HCT116 (cell line): ENCODE data around the gene CEMIP2. TPM values are rescaled to one million over a fixed set of nuclear protein-coding genes. Genes with fewer than 3 reads are reported as not detected.

Source experiments
- ATAC-seq: fragments of 200-7000 bp; cut with Tn5 transposase; 2 replicates; pipeline ENCODE4 v1.9.1; 2020; ENCODE audit warnings: mild to moderate bottlenecking, moderate library complexity
- BruUV-seq: library from RNA; stranded (reverse); fragments of 400-500 nt; replicated peaks from 2 replicates; lab custom pipeline; 2021; lab: Mats Ljungman, UMichigan
- CTCF ChIA-PET: fragments of 300-600 bp; sonication (Branson Sonifier 250); formaldehyde crosslinking; loops from one replicate; lab custom pipeline; 2021; ENCODE audit warnings: antibody characterized with exemption; lab: Charles Lee
- POLR2A ChIA-PET: fragments of 300-600, 350-600 bp; sonication (Branson Sonifier 250); formaldehyde crosslinking; loops from one replicate; lab custom pipeline; 2021; ENCODE audit warnings: antibody characterized with exemption; lab: Charles Lee
- RAD21 ChIA-PET, 2 experiments: fragments of 300-600 bp; sonication (Branson Sonifier 250); formaldehyde crosslinking; loops; one replicate each; lab custom pipeline; 2023; ENCODE audit warnings: low total read pairs in 2 of 2; ENCODE audit not compliant: uncharacterized antibody in 2 of 2, unreplicated experiment in 2 of 2, low non-redundant PET in 1 of 2; lab: Charles Lee
- DNase-seq: peaks from one replicate; pipeline ENCODE4 v3.0.0-alpha.2; 2010; ENCODE audit warnings: low read depth, low spot score
- H2AFZ ChIP-seq: fragments of 200-600 bp; shearing (Covaris generic), sonication (generic); 2 replicates; pipeline ENCODE4 v1.6.1; 2017; ENCODE audit warnings: low read depth, mixed run types, mixed read lengths, antibody characterized with exemption, low read length; ENCODE audit not compliant: poor library complexity, severe bottlenecking
- H3K27ac ChIP-seq: 2 replicates; pipeline ENCODE4 v1.5.1; 2012; ENCODE audit warnings: low read depth, low read length
- H3K27me3 ChIP-seq: fragments of 200-600 bp; sonication (generic); 2 replicates; pipeline ENCODE4 v1.6.1; 2016; ENCODE audit warnings: mixed run types, low read length, mixed read lengths; ENCODE audit not compliant: insufficient read depth
- H3K36me3 ChIP-seq, 2 experiments: fragments of 200-500 bp in 1 of 2; fragments of 200-600 bp in 1 of 2; sonication (Bioruptor generic) in 1 of 2; sonication (generic) in 1 of 2; 2 replicates each; pipeline versions ENCODE4 v1.5.1 to v1.6.1; 2014 to 2016; ENCODE audit warnings: low read length in 2 of 2, inconsistent platforms in 1 of 2, mixed read lengths in 1 of 2, mixed run types in 1 of 2; ENCODE audit not compliant: insufficient read depth in 2 of 2, control insufficient read depth in 1 of 2
- H3K4me1 ChIP-seq, 2 experiments: fragments of 200-600 bp in 1 of 2; sonication (generic) in 1 of 2; 2 replicates each; pipeline versions ENCODE4 v1.5.1 to v1.6.1; 2012 to 2017; ENCODE audit warnings: low read length in 2 of 2, inconsistent platforms in 1 of 2, mild to moderate bottlenecking in 1 of 2, mixed read lengths in 1 of 2, mixed run types in 1 of 2, moderate library complexity in 1 of 2; ENCODE audit not compliant: insufficient read depth in 2 of 2, control insufficient read depth in 1 of 2
- H3K4me2 ChIP-seq: fragments of 200-600 bp; sonication (generic); 2 replicates; pipeline ENCODE4 v1.6.1; 2017; ENCODE audit warnings: mixed run types, low read length, mixed read lengths
- H3K4me3 ChIP-seq, 2 experiments: fragments of 200-600 bp in 1 of 2; sonication (generic) in 1 of 2; replicated peaks in 1 of 2; 2 replicates each; pipeline ENCODE4 v1.5.1; 2011 to 2016; ENCODE audit warnings: low read length in 2 of 2, control low read depth in 1 of 2, low read depth in 1 of 2, mild to moderate bottlenecking in 1 of 2, mixed read lengths in 1 of 2, mixed run types in 1 of 2
- H3K79me2 ChIP-seq: fragments of 200-600 bp; sonication (generic); 2 replicates; pipeline ENCODE4 v1.6.1; 2017; ENCODE audit warnings: mild to moderate bottlenecking, mixed run types, low read length, moderate library complexity, mixed read lengths; ENCODE audit not compliant: insufficient read depth
- H3K9ac ChIP-seq: fragments of 200-600 bp; sonication (generic); 2 replicates; pipeline ENCODE4 v1.6.1; 2016; ENCODE audit warnings: low read length, mixed read lengths
- H3K9me2 ChIP-seq: fragments of 200-600 bp; sonication (generic), shearing (Covaris generic); 2 replicates; pipeline ENCODE4 v1.6.1; 2017; ENCODE audit warnings: mixed run types, mild to moderate bottlenecking, moderate library complexity; ENCODE audit not compliant: insufficient read depth
- H3K9me3 ChIP-seq, 2 experiments: fragments of 200-500 bp in 1 of 2; fragments of 200-600 bp in 1 of 2; sonication (Bioruptor generic) in 1 of 2; sonication (generic) in 1 of 2; 2 replicates each; pipeline ENCODE4 v1.6.1; 2014 to 2017; ENCODE audit warnings: low read length in 2 of 2, mixed read lengths in 2 of 2, inconsistent platforms in 1 of 2, low read depth in 1 of 2, mild to moderate bottlenecking in 1 of 2, mixed run types in 1 of 2, moderate library complexity in 1 of 2; ENCODE audit not compliant: control insufficient read depth in 1 of 2, insufficient read depth in 1 of 2
- H4K20me1 ChIP-seq: fragments of 200-600 bp; sonication (generic), shearing (Covaris generic); 2 replicates; pipeline ENCODE4 v1.6.1; 2017; ENCODE audit warnings: mixed run types, mild to moderate bottlenecking, moderate library complexity; ENCODE audit not compliant: insufficient read depth
- CBX3 ChIP-seq: IDR thresholded peaks from 2 replicates; pipeline ENCODE4 v1.6.1; 2012; ENCODE audit warnings: low read depth
- EGR1 ChIP-seq: IDR thresholded peaks from 2 replicates; pipeline ENCODE4 v1.6.1; 2012; ENCODE audit warnings: low read depth
- ELF1 ChIP-seq: IDR thresholded peaks from 2 replicates; pipeline ENCODE4 v1.6.1; 2012; ENCODE audit warnings: low read depth, borderline replicate concordance
- EZH2 ChIP-seq: fragments of 200-600 bp; sonication (generic); IDR thresholded peaks from 2 replicates; pipeline ENCODE4 v1.6.1; 2017; ENCODE audit warnings: antibody characterized with exemption, mixed run types
- EZH2phosphoT487 ChIP-seq: fragments of 200-600 bp; IDR thresholded peaks from 2 replicates; pipeline ENCODE4 v1.6.1; 2018; ENCODE audit warnings: antibody characterized with exemption, borderline replicate concordance
- FOSL1 ChIP-seq: IDR thresholded peaks from 2 replicates; pipeline ENCODE4 v1.6.1; 2012; ENCODE audit warnings: low read depth
- JUND ChIP-seq: IDR thresholded peaks from 2 replicates; pipeline ENCODE4 v1.6.1; 2012
- POLR2A ChIP-seq: IDR thresholded peaks from 2 replicates; pipeline ENCODE4 v1.7.0; 2011; ENCODE audit warnings: borderline replicate concordance; ENCODE audit not compliant: insufficient read depth, insufficient read length; ENCODE audit errors: extremely low read depth
- RAD21 ChIP-seq: IDR thresholded peaks from 2 replicates; pipeline ENCODE4 v1.6.1; 2012; ENCODE audit warnings: low read depth, mild to moderate bottlenecking
- SIN3A ChIP-seq: IDR thresholded peaks from 2 replicates; pipeline ENCODE4 v1.6.1; 2012; ENCODE audit warnings: low read depth
- SP1 ChIP-seq: IDR thresholded peaks from 2 replicates; pipeline ENCODE4 v1.6.1; 2012; ENCODE audit warnings: low read depth
- SRF ChIP-seq: IDR thresholded peaks from 2 replicates; pipeline ENCODE4 v1.6.1; 2012; ENCODE audit warnings: low read depth
- YY1 ChIP-seq: IDR thresholded peaks from 2 replicates; pipeline ENCODE4 v1.6.1; 2011; ENCODE audit warnings: low read length, low read depth, moderate library complexity, mild to moderate bottlenecking; ENCODE audit not compliant: insufficient replicate concordance; ENCODE audit errors: extremely low read depth
- ZFX ChIP-seq: fragments of 450-650 bp; IDR thresholded peaks from 2 replicates; pipeline ENCODE4 v1.6.1; 2017
- ZNF274 ChIP-seq: fragments of 200-500 bp; sonication (Bioruptor generic); IDR thresholded peaks from 2 replicates; pipeline ENCODE4 v1.6.1; 2014; ENCODE audit warnings: mild to moderate bottlenecking, low read depth, low read length, inconsistent platforms
- intact Hi-C: fragments of 100-400 bp; cut with micrococcal nuclease; formaldehyde crosslinking; loops from 2 replicates; pipeline ENCODE4 v1.10.0; 2022
- total RNA-seq: library from RNA; stranded (reverse); gene quantifications from one replicate; pipeline ENCODE4 v1.2.1, GENCODE V29; 2021; ENCODE audit not compliant: unreplicated experiment
- TF ChIP-seq, protein P1 (sequence below): IDR thresholded peaks from 2 replicates; pipeline ENCODE4 v1.6.1; 2012
- TF ChIP-seq, protein P2 (sequence below), 3 experiments: fragments of 200-600 bp in 1 of 3; sonication (generic) in 1 of 3; IDR thresholded peaks in 2 of 3; conservative IDR thresholded peaks in 1 of 3; 2 replicates each; pipeline ENCODE4 v1.5.1; 2012 to 2017; ENCODE audit warnings: low read depth in 2 of 3, low read length in 2 of 3, antibody characterized with exemption in 1 of 3, borderline replicate concordance in 1 of 3, control low read depth in 1 of 3, mild to moderate bottlenecking in 1 of 3, mixed read lengths in 1 of 3, mixed run types in 1 of 3, moderate library complexity in 1 of 3; ENCODE audit not compliant: insufficient read depth in 1 of 3
- TF ChIP-seq, protein P3 (sequence below): IDR thresholded peaks from 2 replicates; pipeline ENCODE4 v1.6.1; 2011; ENCODE audit warnings: mild to moderate bottlenecking, low read length, moderate library complexity; ENCODE audit not compliant: insufficient replicate concordance; ENCODE audit errors: extremely low read depth

CEMIP2 gene
- total RNA-seq, 1 experiment from 2014 or later: 14.3 TPM

DNA sequence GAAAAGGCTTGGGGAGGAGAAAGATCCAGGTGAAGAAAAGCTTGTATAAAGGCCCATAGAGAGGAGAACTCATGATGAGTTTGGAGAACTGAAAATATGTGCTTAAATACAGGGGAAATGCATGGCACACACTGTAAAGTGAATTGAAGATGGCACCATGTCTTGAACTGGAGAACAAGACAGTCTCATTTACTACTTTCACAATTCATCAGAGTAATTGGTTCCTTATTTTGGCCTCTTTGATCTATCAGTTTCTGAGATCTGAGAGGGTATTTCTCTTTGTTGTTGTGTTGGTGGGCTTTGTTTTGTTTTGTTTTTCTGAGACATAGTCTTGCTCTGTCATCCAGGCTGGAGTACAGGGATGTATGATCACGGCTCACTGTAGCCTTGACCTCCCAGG lies 98.2 kb downstream of the CEMIP2 start:
- Histone ChIP-seq H3K9me2 (0 out of 2 replicates have a peak, but pooled peaks cover 4% of the 10 kb centered on the region), H3K27ac (no peak overlapping the region), H3K27me3 (no peaks in the 10 kb centered on the region), H3K9me3 (no peaks in the 10 kb centered on the region), H4K20me1 (no peaks in the 10 kb centered on the region), H3K79me2 (no peaks in the 10 kb centered on the region), H3K9ac (no peak overlapping the region), H3K4me3 (no peak overlapping the region), H3K4me1 (peaks cover 4 to 10% of the 10 kb centered on the region in 2 experiments), H3K36me3 (no peaks in the 10 kb centered on the region), H3K4me2 (no peak overlapping the region), H2AFZ (no peak overlapping the region)
- RAD21 ChIA-PET: no interaction called here
- no peak for ATAC-seq
- POLR2A ChIA-PET: no interaction called here
- no peak for TF ChIP-seq SIN3A
- TF ChIP-seq, protein P1, sequence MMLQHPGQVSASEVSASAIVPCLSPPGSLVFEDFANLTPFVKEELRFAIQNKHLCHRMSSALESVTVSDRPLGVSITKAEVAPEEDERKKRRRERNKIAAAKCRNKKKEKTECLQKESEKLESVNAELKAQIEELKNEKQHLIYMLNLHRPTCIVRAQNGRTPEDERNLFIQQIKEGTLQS: no peak
- no peak for TF ChIP-seq EZH2
- no peak for TF ChIP-seq EZH2phosphoT487
- no peak for TF ChIP-seq FOSL1
- no peak for TF ChIP-seq JUND
- no peak for TF ChIP-seq CBX3
- TF ChIP-seq, protein P2, sequence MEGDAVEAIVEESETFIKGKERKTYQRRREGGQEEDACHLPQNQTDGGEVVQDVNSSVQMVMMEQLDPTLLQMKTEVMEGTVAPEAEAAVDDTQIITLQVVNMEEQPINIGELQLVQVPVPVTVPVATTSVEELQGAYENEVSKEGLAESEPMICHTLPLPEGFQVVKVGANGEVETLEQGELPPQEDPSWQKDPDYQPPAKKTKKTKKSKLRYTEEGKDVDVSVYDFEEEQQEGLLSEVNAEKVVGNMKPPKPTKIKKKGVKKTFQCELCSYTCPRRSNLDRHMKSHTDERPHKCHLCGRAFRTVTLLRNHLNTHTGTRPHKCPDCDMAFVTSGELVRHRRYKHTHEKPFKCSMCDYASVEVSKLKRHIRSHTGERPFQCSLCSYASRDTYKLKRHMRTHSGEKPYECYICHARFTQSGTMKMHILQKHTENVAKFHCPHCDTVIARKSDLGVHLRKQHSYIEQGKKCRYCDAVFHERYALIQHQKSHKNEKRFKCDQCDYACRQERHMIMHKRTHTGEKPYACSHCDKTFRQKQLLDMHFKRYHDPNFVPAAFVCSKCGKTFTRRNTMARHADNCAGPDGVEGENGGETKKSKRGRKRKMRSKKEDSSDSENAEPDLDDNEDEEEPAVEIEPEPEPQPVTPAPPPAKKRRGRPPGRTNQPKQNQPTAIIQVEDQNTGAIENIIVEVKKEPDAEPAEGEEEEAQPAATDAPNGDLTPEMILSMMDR (IDR thresholded peaks at IDR 0.05 in 2 of 3, conservative IDR thresholded peaks at IDR 0.05 in 1 of 3; ENCODE audit: borderline replicate concordance in 1 of 3, insufficient read depth in 1 of 3, low read depth in 2 of 3, low read length in 2 of 3): no peak
- TF ChIP-seq POLR2A: no peak
- TF ChIP-seq SRF: no peak
- TF ChIP-seq YY1: no peak
- no peak for TF ChIP-seq ZFX
- no peak for TF ChIP-seq RAD21
- no peak for TF ChIP-seq EGR1
- TF ChIP-seq, protein P3, sequence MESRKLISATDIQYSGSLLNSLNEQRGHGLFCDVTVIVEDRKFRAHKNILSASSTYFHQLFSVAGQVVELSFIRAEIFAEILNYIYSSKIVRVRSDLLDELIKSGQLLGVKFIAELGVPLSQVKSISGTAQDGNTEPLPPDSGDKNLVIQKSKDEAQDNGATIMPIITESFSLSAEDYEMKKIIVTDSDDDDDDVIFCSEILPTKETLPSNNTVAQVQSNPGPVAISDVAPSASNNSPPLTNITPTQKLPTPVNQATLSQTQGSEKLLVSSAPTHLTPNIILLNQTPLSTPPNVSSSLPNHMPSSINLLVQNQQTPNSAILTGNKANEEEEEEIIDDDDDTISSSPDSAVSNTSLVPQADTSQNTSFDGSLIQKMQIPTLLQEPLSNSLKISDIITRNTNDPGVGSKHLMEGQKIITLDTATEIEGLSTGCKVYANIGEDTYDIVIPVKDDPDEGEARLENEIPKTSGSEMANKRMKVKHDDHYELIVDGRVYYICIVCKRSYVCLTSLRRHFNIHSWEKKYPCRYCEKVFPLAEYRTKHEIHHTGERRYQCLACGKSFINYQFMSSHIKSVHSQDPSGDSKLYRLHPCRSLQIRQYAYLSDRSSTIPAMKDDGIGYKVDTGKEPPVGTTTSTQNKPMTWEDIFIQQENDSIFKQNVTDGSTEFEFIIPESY: no peak
- TF ChIP-seq ELF1: no peak
- no peak for TF ChIP-seq SP1
- no peak for TF ChIP-seq ZNF274
- CTCF ChIA-PET: interaction anchor here (1.4 kb wide), 1 partner anchor 11 kb away, joined by 3 read pairs; no protein-coding TSS in a partner anchor
- no peak for DNase-seq
- intact Hi-C loops: no loop called here
- BruUV-seq: no TSS peak
